ENCODE data around the gene COL18A1. TPM values are rescaled to one million over a fixed set of nuclear protein-coding genes. Genes with fewer than 3 reads are reported as not detected.

The COL18A1 gene
- total RNA-seq, 1 donor from 2014 or later, result 302 TPM

DNA sequence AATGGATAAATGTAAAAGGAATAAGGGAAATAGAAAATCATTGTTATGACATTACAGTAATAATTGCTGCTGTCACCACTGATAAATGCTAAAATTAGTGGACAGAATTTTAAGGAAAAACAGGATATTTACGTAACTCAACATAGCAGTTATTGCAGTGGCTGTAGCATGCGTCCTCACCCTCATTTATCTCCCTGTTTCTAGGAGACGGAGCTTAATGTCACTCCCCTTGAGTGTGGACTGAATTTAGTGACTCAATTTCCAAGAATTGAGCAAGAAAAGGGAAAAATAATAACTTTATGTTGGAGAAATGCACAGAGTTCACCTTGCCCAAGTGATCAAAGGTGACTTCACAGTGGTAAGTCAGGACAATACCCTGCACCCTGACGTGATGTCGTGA is 33.3 kb upstream of the COL18A1 start:
- TF ChIP-seq, protein P1, sequence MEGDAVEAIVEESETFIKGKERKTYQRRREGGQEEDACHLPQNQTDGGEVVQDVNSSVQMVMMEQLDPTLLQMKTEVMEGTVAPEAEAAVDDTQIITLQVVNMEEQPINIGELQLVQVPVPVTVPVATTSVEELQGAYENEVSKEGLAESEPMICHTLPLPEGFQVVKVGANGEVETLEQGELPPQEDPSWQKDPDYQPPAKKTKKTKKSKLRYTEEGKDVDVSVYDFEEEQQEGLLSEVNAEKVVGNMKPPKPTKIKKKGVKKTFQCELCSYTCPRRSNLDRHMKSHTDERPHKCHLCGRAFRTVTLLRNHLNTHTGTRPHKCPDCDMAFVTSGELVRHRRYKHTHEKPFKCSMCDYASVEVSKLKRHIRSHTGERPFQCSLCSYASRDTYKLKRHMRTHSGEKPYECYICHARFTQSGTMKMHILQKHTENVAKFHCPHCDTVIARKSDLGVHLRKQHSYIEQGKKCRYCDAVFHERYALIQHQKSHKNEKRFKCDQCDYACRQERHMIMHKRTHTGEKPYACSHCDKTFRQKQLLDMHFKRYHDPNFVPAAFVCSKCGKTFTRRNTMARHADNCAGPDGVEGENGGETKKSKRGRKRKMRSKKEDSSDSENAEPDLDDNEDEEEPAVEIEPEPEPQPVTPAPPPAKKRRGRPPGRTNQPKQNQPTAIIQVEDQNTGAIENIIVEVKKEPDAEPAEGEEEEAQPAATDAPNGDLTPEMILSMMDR (IDR thresholded peaks at IDR 0.05; ENCODE audit: unreplicated experiment), result no peak
- peaks cover 11% of the 10 kb centered on the region for H3K4me1 Mint-ChIP-seq
- peaks cover 5% of the 10 kb centered on the region for H3K9me3 Mint-ChIP-seq
- no peak overlapping the region for H3K4me3 Mint-ChIP-seq
- H3K27me3 Mint-ChIP-seq (ENCODE audit: low read depth), result no peaks in the 10 kb centered on the region
- no peaks in the 10 kb centered on the region for H3K36me3 Mint-ChIP-seq
- no peak overlapping the region for H3K27ac Mint-ChIP-seq
- no peak for DNase-seq (ENCODE audit: low spot score in 2 of 2, unreplicated experiment in 2 of 2)

DNA sequence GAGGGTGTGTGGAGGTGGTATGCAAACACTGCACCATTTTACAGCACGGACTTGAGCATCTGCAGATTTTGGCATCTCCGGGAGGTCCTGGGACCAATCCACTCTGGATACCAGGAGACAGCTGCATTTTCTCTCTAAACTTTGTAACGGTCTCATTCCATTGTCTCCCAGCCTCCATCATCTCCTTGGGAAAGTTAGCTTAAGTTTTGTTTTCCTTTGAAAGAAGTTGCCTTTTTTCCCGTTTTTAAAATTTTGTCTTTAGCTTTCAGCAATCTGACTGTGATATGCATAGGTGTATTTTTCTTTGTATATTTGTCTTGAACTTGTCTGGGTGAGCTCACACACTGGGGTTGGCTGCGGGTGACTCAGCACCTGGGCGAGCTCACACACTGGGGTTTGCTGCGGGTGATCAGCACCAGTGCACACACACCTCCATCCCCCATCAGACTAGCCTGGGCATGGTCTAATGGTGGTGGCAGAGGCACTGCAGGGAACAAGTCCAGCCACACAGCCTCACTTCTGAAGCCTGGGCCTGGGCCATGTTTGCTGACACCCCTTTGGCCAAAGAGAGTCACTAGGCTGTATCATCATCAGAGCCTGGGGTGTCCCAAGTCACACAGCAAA is 32.1 kb upstream of the COL18A1 start:
- Mint-ChIP-seq H3K27me3 (ENCODE audit: low read depth) (no peaks in the 10 kb centered on the region), H3K27ac (no peak overlapping the region), H3K4me1 (peaks cover 3% of the 10 kb centered on the region), H3K9me3 (peaks cover 9% of the 10 kb centered on the region), H3K4me3 (no peak overlapping the region), H3K36me3 (no peaks in the 10 kb centered on the region)
- TF ChIP-seq, protein P1 (IDR thresholded peaks at IDR 0.05; ENCODE audit: unreplicated experiment), result no peak
- no peak for DNase-seq (ENCODE audit: low spot score in 2 of 2, unreplicated experiment in 2 of 2)

GRCh38 chr21:45373991-45374816 is 30.8 kb upstream of the COL18A1 start:
- Mint-ChIP-seq H3K9me3 (peaks cover 9% of the 10 kb centered on the region), H3K36me3 (no peaks in the 10 kb centered on the region)

GRCh38 chr21:45374826-45375455 is 30.0 kb upstream of the COL18A1 start:
- TF ChIP-seq, protein P1 (IDR thresholded peaks at IDR 0.05; ENCODE audit: unreplicated experiment), result no peak
- Mint-ChIP-seq H3K4me3 (no peak overlapping the region), H3K27ac (no peak overlapping the region), H3K27me3 (ENCODE audit: low read depth) (no peaks in the 10 kb centered on the region), H3K36me3 (no peaks in the 10 kb centered on the region), H3K9me3 (peaks cover 9% of the 10 kb centered on the region), H3K4me1 (peaks cover 11% of the 10 kb centered on the region)
- no peak for DNase-seq (ENCODE audit: low spot score in 2 of 2, unreplicated experiment in 2 of 2)

More at GRCh38 chr21:45373991-45374816, 30.8 kb upstream of the COL18A1 start:
- H3K4me3 Mint-ChIP-seq, result no peak overlapping the region
- no peaks in the 10 kb centered on the region for H3K27me3 Mint-ChIP-seq (ENCODE audit: low read depth)
- no peak for DNase-seq (ENCODE audit: low spot score in 2 of 2, unreplicated experiment in 2 of 2)
- H3K27ac Mint-ChIP-seq, result no peak overlapping the region
- TF ChIP-seq, protein P1 (IDR thresholded peaks at IDR 0.05; ENCODE audit: unreplicated experiment), result no peak
- H3K4me1 Mint-ChIP-seq, result peaks cover 9% of the 10 kb centered on the region

DNA sequence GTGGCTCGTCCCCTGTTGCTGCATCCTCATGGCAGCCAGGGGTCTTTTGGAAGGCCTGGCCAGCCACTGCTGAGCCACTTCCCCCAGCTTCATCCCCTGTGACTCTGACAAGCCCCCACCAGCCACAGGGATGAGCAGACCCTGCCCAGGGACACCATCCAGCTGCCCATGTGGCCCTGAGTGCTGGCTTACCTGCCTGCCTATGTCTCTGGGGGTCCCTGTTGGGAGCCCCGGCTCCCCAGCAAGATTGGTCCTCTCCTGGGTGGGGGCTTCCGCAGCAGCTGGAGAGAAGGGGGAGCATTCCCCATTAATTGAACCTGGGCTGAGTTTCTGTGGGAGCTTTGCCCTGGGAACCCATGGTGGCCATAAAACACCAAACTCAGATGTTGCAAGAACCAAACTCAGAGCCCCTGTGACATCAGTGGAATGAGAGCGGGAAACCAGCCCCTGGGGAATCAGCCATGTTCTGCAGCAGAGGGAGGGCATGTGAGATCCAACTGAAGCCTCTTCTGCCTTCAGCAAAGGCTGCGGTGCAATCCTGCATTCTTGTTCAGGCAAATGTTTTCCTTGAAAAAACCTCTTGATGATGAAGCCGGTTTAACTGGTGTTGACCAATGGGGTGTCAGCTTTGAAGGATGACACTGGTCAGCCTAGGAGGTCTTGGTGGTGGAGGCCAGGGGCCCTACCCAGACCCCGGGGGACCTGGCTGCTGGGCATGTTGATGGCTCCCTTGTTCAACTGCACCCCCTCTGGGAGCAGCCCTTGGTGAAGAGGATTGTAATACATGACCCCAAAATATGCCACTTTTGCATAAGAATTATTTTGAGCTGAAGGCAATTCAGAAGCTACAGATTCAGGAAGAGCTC is 28.3 kb upstream of the COL18A1 start:
- Mint-ChIP-seq H3K36me3 (no peaks in the 10 kb centered on the region), H3K9me3 (peaks cover 9% of the 10 kb centered on the region), H3K27me3 (ENCODE audit: low read depth) (no peaks in the 10 kb centered on the region), H3K4me3 (no peak overlapping the region), H3K4me1 (peaks cover 11% of the 10 kb centered on the region), H3K27ac (no peak overlapping the region)
- TF ChIP-seq, protein P1 (IDR thresholded peaks at IDR 0.05; ENCODE audit: unreplicated experiment), result no peak
- DNase-seq (ENCODE audit: low spot score in 2 of 2, unreplicated experiment in 2 of 2), result peak in 1 of 2 experiments; percentile 8

Measured in mesothelial cell of epicardium (in vitro differentiated cells).